Measurements from ENCODE around the gene REM1.
A peak's percentile ranks its signal among the peaks of the same experiment; 100 is the strongest.

The REM1 gene

GRCh38 chr20:31522731-31523130, 47.6 kb downstream of the REM1 start:
- DNase-seq (ENCODE audit: low read depth, low spot score) = no peak
- no peak for TF ChIP-seq CTCF (IDR thresholded peaks at IDR 0.05; ENCODE audit: low read depth, low read length)
- in situ Hi-C loops (cut with HindIII; ENCODE audit: low sequenced_read_pairs) = no loop called here
- H3K4me3 ChIP-seq (ENCODE audit: low read depth, low read length) = no peak overlapping the region

- DNase-seq (ENCODE audit: low read depth, low spot score) = peak; percentile 35
- TF ChIP-seq CTCF (IDR thresholded peaks at IDR 0.05; ENCODE audit: low read depth, low read length) = no peak
- in situ Hi-C loops (cut with HindIII; ENCODE audit: low sequenced_read_pairs) = no loop called here
- no peak overlapping the region for H3K4me3 ChIP-seq (ENCODE audit: low read depth, low read length)
Observed at GRCh38 chr20:31523361-31524283, 48.5 kb downstream of the REM1 start.

GRCh38 chr20:31527266-31527665, 52.2 kb downstream of the REM1 start:
- TF ChIP-seq CTCF (IDR thresholded peaks at IDR 0.05; ENCODE audit: low read depth, low read length) = no peak
- no peak overlapping the region for H3K4me3 ChIP-seq (ENCODE audit: low read depth, low read length)
- DNase-seq (ENCODE audit: low read depth, low spot score) = no peak
- in situ Hi-C loops (cut with HindIII; ENCODE audit: low sequenced_read_pairs) = no loop called here

Data from astrocyte of the spinal cord (primary cell).